RCC 7860 (cell line): ENCODE data around the gene ANGPTL4.
"Not testable (repeated sequence)": the region's sequence is repeated elsewhere in the genome, so short reads cannot be mapped to it uniquely, and the experiment has no call there.

ENCODE experiments used
- DNase-seq: peaks from one replicate; pipeline ENCODE4 v3.0.0-alpha.2; 2015; ENCODE audit warnings: low spot score
- FAIRE-seq: peaks from 2 replicates; lab custom pipeline; 2012; peaks lifted over from hg19 to GRCh38; lab: Jason Lieb, UNC

ANGPTL4 gene

GRCh38 chr19:8404391-8405151 lies 40.6 kb downstream of the ANGPTL4 start:
- FAIRE-seq, result no peak

GRCh38 chr19:8410718-8411117 lies 46.8 kb downstream of the ANGPTL4 start:
- FAIRE-seq, DNase-seq: not testable (repeated sequence)

More at GRCh38 chr19:8404391-8405151, 40.6 kb downstream of the ANGPTL4 start:
- no peak for DNase-seq

- DNase-seq (peak; percentile 90), FAIRE-seq (no peak)
Observed at GRCh38 chr19:8412783-8413628, 49.1 kb downstream of the ANGPTL4 start, which contains the start of gene MARCHF2. MARCHF2 (plus strand) TSS chr19:8413305; CDS start chr19:8421841, 8,536 bp downstream.

GRCh38 chr19:8413629-8413995 lies 49.7 kb downstream of the ANGPTL4 start:
- DNase-seq (no peak), FAIRE-seq (no peak)

- no peak for DNase-seq
- no peak for FAIRE-seq
Observed at GRCh38 chr19:8416796-8417195, 52.8 kb downstream of the ANGPTL4 start.

- no peak for FAIRE-seq
Observed at GRCh38 chr19:8421484-8422461, 57.8 kb downstream of the ANGPTL4 start.

GRCh38 chr19:8423817-8424223 lies 59.9 kb downstream of the ANGPTL4 start:
- peak; percentile 95 for FAIRE-seq
- peak; percentile 94 for DNase-seq

More at GRCh38 chr19:8421484-8422461, 57.8 kb downstream of the ANGPTL4 start:
- no peak for DNase-seq
